Measurements from ENCODE around the gene LCK. TPM values are rescaled to one million over a fixed set of nuclear protein-coding genes. Genes with fewer than 3 reads are reported as not detected.

LCK gene
- total RNA-seq, 1 experiment from 2014 or later, result 37.6 TPM

GRCh38 chr1:32286763-32287162 is 35.7 kb downstream of the LCK start:
- TF ChIP-seq, protein P1, sequence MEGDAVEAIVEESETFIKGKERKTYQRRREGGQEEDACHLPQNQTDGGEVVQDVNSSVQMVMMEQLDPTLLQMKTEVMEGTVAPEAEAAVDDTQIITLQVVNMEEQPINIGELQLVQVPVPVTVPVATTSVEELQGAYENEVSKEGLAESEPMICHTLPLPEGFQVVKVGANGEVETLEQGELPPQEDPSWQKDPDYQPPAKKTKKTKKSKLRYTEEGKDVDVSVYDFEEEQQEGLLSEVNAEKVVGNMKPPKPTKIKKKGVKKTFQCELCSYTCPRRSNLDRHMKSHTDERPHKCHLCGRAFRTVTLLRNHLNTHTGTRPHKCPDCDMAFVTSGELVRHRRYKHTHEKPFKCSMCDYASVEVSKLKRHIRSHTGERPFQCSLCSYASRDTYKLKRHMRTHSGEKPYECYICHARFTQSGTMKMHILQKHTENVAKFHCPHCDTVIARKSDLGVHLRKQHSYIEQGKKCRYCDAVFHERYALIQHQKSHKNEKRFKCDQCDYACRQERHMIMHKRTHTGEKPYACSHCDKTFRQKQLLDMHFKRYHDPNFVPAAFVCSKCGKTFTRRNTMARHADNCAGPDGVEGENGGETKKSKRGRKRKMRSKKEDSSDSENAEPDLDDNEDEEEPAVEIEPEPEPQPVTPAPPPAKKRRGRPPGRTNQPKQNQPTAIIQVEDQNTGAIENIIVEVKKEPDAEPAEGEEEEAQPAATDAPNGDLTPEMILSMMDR (conservative IDR thresholded peaks at IDR 0.05), result no peak
- no peaks in the 10 kb centered on the region for H3K23me2 ChIP-seq (ENCODE audit: insufficient read length, low read depth, low read length, poor library complexity, severe bottlenecking)
- no peak overlapping the region for H3K27ac ChIP-seq (ENCODE audit: insufficient read length, low read depth, low read length)

More at GRCh38 chr1:32286763-32287162, 35.7 kb downstream of the LCK start:
- no peaks in the 10 kb centered on the region for H3K4me1 ChIP-seq (ENCODE audit: insufficient read depth, low read length)
- H2BK12ac ChIP-seq (ENCODE audit: insufficient read length, low read depth, low read length), result no peak overlapping the region
- H3K18ac ChIP-seq (ENCODE audit: insufficient read length, low read depth, low read length), result no peak overlapping the region
- no peak overlapping the region for H3K4me3 Mint-ChIP-seq
- H4K8ac ChIP-seq (replicated peaks; ENCODE audit: insufficient read length, low read depth, low read length), result no peak overlapping the region
- H3K4me2 ChIP-seq (ENCODE audit: insufficient read depth, insufficient read length, low read length), result no peak overlapping the region
- H3K56ac ChIP-seq (ENCODE audit: insufficient read length, low read depth, low read length), result no peak overlapping the region
- no peak overlapping the region for H2BK5ac ChIP-seq (ENCODE audit: insufficient read length, low read length)
- H3K27me3 Mint-ChIP-seq (ENCODE audit: low read depth), result no peaks in the 10 kb centered on the region
- no peaks in the 10 kb centered on the region for H3K27me3 ChIP-seq (ENCODE audit: insufficient read depth, low read length)
- H3K36me3 Mint-ChIP-seq (ENCODE audit: insufficient read depth in 1 of 3, low read depth in 3 of 3), result peaks cover 3 to 11% (median 4%) of the 10 kb centered on the region in 3 experiments; a peak in 4 of 7 replicates
- no peak overlapping the region for H4K5ac ChIP-seq (ENCODE audit: insufficient read length, low read depth, low read length)
- no peaks in the 10 kb centered on the region for H3K79me1 ChIP-seq (ENCODE audit: insufficient read depth, low read depth, low read length, poor library complexity, severe bottlenecking)
- WGBS (ENCODE audit: extremely low coverage, insufficient read length, low lambda C conversion rate), result no CpG with 5 or more reads among the region's 4 CpGs
- H2AK5ac ChIP-seq (ENCODE audit: insufficient read length, low read length), result no peak overlapping the region
- no peak overlapping the region for H3K9ac ChIP-seq (ENCODE audit: extremely low read depth, insufficient read length, low read length)
- DNase-seq, result peak; percentile 58
- H3K14ac ChIP-seq (ENCODE audit: insufficient read depth, low read length), result no peak overlapping the region
- no peak overlapping the region for H2BK120ac ChIP-seq (ENCODE audit: low read depth, low read length, poor library complexity, severe bottlenecking)
- no peak overlapping the region for H4K91ac ChIP-seq (ENCODE audit: insufficient read length, low read depth, low read length)
- H3K27ac Mint-ChIP-seq, result peak overlapping the region in 2 of 3 experiments; percentile 75 to 96; a peak in 3 of 7 replicates
- no peak overlapping the region for H2BK15ac ChIP-seq (ENCODE audit: low read depth, low read length)
- H3K4me1 Mint-ChIP-seq, result peaks cover 6 to 9% of the 10 kb centered on the region in 2 experiments
- H2AFZ ChIP-seq (ENCODE audit: low read length), result no peak overlapping the region
- H3K4ac ChIP-seq (ENCODE audit: low read depth, low read length), result no peak overlapping the region
- no peaks in the 10 kb centered on the region for H3K79me2 ChIP-seq (ENCODE audit: insufficient read depth, low read length)
- H3K9me3 Mint-ChIP-seq, result no peaks in the 10 kb centered on the region; a peak in 1 of 5 replicates
- H3K23ac ChIP-seq (ENCODE audit: insufficient read length, low read depth, low read length), result no peak overlapping the region
- no peak overlapping the region for H3T11ph ChIP-seq (ENCODE audit: low read length)
- no peaks in the 10 kb centered on the region for H3K9me3 ChIP-seq (ENCODE audit: control insufficient read depth, low read depth, low read length)
- H2BK20ac ChIP-seq (ENCODE audit: low read depth, low read length, poor library complexity, severe bottlenecking), result no peak overlapping the region
- no peaks in the 10 kb centered on the region for H4K20me1 ChIP-seq (ENCODE audit: control insufficient read depth, insufficient read depth, insufficient read length)

Measured in H9 (cell line).